Urothelium cell line (cell line): ENCODE measurements around the gene HRG.
"Not testable (repeated sequence)": the region's sequence is repeated elsewhere in the genome, so short reads cannot be mapped to it uniquely, and the experiment has no call there.

Experiments
- DNase-seq: peaks from one replicate; pipeline ENCODE4 v3.0.0; 2011; ENCODE audit warnings: low spot score, mixed read lengths
- FAIRE-seq: peaks from 2 replicates; lab custom pipeline; 2011; peaks lifted over from hg19 to GRCh38; lab: Jason Lieb, UNC

HRG gene, protein sequence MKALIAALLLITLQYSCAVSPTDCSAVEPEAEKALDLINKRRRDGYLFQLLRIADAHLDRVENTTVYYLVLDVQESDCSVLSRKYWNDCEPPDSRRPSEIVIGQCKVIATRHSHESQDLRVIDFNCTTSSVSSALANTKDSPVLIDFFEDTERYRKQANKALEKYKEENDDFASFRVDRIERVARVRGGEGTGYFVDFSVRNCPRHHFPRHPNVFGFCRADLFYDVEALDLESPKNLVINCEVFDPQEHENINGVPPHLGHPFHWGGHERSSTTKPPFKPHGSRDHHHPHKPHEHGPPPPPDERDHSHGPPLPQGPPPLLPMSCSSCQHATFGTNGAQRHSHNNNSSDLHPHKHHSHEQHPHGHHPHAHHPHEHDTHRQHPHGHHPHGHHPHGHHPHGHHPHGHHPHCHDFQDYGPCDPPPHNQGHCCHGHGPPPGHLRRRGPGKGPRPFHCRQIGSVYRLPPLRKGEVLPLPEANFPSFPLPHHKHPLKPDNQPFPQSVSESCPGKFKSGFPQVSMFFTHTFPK

DNA sequence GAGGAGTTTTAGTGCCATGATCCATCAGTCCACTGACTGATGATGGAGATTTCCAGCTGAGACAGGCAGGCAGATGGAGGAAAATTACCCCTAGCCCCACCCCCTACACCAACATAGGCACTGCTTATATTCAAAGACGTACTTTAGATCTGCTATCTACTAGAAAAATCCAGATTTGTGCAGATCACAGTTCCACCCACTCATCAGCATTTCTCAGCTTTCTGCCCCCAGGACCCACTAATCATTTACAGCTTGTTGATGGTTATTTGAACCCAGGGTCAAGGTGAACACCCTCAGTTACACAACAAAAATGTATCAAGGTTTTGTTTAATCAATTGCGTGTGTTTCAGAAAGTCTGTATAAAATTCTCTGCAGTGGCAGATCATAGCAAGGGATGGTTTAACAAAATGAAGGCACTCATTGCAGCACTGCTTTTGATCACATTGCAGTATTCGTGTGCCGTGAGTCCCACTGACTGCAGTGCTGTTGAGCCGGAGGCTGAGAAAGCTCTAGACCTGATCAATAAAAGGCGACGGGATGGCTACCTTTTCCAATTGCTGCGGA, at the start of gene HRG:
HRG (plus strand) TSS at position 390 of the 564 bp plus-strand sequence; CDS start at position 408, 18 bp downstream.
- no peak for FAIRE-seq
- no peak for DNase-seq

DNA sequence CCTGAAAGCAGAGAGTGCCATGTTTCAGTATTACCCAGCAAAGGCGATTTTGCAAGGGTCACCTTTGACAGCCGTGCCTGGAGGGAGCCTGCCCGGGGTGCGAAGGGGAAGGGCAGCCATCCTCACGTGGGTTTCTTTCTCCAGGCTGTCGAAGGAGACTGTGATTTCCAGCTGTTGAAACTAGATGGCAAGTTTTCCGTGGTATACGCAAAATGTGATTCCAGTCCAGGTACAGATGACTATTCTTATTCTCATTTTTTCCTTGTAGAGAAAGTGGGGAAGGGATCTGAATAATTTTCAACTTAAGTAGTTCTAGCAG, 49.6 kb upstream of the HRG start:
- DNase-seq: no peak
- FAIRE-seq: no peak

DNA sequence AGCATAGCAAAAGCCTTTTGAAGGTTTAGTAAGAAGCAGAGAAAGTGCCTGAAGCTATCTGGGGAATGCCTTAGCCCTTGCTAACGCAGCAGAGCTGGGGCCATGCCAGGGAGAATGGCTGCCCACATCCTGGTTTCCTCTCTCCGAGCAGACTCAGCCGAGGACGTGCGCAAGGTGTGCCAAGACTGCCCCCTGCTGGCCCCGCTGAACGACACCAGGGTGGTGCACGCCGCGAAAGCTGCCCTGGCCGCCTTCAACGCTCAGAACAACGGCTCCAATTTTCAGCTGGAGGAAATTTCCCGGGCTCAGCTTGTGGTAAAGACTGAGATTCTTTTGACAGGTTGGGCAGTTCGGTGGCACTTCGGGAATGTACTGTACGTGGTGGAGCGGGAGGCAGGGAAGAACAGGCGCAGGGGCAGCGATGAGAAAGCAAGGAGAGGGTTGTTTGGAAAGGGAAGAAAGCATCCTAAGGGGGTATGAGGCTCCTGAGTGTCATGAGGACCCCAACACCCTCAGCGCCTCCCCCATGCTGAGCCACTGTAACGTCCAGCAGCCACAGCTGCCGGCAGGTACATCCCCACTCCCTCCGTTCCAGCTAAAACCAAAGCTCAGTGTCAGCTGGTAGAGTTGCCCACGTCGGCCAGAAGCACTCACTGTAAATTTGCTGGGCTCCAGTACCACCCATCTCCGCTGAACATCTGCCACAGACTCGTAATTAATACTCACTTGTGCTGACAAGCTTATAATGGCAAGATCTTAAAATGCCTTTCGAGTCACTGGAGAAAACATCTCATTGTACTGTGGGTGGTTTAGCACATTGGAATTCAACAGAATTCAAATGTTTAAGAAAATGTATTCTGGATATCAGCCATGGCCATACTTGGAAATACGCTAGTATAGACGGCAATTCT, 48.5 kb upstream of the HRG start:
- DNase-seq (peak; percentile 95), FAIRE-seq (peak; percentile 87)

GRCh38 chr3:186618318-186618938, 47.4 kb upstream of the HRG start:
- no peak for FAIRE-seq
- DNase-seq: no peak

DNA sequence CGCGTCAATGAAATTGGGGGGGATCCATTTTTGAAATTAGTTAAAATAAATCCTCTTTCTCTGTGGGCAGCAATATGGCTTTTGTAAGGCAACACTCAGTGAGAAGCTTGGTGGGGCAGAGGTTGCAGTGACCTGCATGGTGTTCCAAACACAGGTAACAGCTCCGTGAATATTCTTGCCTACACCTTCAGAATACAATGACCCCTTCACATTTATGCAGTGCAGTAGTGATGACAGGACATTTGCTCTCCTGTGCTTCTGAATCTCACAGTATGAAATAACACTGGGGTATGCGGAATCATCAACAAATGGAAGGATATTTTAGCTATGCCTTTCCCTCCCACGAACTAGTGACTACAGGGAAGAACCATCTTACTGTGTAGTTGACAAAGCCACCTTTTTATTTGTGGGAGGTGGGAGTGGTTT, 46.0 kb upstream of the HRG start:
- no peak for FAIRE-seq
- no peak for DNase-seq

DNA sequence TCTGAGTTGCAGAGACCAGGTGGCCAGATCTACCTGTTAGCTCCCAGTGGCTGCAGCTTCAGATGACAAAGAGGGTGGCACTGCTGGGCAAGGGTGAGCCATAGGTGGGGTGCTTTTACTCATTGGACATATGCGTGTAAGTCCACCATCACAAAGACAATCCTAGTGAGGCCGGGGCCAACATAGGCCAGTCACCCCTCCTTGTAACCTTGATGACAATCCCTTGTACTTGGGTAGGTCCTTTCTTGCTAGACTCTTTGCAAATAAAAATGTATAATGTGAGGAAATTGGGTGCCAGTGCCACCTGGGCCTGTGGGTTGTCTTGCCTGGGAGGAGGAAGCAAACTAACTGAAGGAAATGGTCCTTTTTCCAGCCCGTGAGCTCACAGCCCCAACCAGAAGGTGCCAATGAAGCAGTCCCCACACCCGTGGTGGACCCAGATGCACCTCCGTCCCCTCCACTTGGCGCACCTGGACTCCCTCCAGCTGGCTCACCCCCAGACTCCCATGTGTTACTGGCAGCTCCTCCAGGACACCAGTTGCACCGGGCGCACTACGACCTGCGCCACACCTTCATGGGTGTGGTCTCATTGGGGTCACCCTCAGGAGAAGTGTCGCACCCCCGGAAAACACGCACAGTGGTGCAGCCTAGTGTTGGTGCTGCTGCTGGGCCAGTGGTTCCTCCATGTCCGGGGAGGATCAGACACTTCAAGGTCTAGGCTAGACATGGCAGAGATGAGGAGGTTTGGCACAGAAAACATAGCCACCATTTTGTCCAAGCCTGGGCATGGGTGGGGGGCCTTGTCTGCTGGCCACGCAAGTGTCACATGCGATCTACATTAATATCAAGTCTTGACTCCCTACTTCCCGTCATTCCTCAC, 45.4 kb upstream of the HRG start:
- FAIRE-seq (no peak), DNase-seq (no peak)

- FAIRE-seq (no peak), DNase-seq (no peak)
These were observed 43.7 kb upstream of the HRG start for GRCh38 chr3:186621894-186622650.

DNA sequence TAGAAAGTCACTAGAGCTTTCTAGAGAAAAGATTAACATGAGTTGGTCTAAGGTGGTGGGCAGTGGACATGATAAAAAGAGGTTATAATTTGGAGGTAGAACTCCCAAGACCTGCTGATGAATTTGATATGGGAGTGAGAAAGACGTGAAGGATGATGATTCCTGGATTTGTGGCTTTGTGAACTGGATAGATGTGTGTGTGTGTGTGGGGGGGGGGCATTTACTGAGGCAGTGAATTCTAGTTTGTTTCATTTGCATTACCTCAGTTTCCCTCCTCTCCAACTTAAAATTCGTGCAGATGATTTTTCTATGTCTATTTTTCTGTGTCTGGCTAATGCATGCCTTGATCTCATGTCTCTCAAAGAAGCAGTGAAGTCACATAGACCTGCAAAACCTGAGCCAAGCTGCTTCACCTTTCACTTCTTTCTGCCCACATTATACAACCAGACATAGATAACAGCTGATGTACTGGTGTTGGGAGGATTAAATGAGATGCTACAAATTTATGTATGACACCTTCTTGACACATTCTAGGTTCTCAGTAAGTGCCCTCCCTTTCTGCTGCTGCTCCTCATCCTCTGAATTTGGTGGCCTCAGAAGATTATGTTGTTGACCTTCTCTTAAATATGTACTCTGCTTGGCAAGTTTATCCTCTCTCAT, 43.0 kb upstream of the HRG start:
- no peak for DNase-seq
- FAIRE-seq: no peak

DNA sequence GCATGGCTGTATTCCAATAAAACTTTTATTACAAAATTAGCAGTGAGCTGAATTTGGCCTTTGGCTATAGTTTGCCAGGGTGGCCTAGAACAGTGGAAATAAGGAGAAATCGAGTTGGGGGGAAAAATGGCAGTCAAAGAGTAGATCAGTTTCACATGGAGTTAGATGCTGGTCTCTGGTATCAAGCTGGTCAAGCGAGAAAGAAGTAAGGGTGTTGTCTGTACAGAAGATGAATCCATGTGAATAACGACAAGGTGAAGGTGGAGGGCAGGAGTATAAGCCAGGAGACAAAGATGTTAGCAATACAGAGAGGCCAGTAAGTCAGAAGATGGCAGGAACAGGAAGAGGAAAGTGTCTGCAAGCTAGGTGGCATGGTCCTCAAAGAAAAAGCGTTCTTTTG, 41.2 kb upstream of the HRG start:
- DNase-seq (no peak), FAIRE-seq (no peak)

GRCh38 chr3:186625600-186626042, 40.2 kb upstream of the HRG start:
- DNase-seq (no peak), FAIRE-seq (no peak)

DNA sequence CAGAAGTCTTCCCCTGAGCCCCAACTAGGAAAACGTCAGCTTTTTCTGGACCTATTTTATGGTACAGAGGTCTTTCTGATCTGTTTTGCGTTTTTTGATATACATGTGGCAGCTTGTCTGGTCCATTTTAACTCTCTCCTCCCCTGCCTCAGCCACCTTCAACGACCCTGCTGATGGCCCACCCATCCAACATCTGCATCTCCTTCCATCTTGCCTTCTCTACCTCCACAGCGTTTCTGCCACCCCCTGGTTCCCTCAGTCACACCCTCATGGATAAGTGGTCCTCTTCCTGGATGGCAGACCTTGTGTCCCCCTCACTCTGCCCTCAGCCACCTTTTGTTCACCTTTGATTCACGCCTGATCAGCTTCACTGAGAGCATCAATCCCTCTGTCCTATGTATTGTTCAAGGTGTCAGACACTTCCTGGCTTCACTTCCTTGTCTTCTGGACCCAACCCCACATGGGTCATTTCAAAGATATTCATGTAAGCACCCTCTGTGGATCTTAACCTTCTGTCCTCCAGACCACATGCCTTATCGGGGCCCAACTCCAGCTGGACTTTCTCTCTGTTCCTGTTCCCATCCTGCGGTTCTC, 39.5 kb upstream of the HRG start:
- FAIRE-seq: no peak
- no peak for DNase-seq

DNA sequence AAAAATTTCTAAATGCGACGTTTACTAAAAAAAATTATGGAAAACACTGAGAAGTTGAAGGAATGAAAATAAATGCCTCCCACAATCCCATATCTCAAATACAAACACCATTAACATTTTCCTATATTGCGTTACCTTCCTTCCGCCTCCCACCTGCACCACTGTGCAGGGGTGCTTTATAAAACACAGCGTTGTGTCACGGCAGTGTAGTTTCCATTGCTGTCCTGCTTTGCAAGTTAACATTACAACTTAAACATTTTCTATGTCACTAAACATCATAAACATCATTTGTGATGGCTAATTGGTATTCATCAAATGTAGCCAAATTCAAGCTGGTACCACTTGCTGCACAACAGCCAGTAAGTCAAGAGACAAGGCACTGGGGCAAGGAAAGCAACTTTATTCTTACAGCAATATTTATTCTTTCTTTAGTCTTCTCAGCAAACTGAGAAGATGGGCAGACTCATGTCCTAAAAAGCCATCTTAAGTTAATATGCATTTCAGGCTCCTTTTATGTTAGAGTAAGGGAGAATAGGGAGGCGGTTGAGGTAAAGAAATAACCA, 37.9 kb upstream of the HRG start:
- FAIRE-seq: no peak
- no peak for DNase-seq

DNA sequence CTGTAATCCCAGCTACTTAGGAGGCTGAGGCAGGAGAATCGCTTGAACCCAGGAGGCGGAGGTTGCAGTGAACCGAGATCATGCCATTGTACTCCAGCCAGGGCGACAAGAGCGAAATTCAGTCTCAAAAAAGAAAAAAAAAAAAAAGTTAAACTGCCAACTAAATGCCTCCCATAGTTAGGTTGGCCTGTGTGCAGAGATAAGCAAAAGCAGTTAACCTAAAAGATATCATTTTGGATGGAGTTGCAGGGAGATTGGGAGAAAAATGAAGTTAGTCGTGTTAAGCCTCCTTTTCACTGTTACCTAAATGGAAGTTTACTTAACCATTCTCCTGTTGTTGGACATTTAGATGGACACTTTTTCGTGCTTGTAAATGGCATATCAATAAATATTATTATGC, 37.1 kb upstream of the HRG start:
- no peak for FAIRE-seq

GRCh38 chr3:186630950-186631641, 34.7 kb upstream of the HRG start:
- DNase-seq: no peak
- no peak for FAIRE-seq

More for the DNA sequence above, 37.1 kb upstream of the HRG start:
- no peak for DNase-seq

DNA sequence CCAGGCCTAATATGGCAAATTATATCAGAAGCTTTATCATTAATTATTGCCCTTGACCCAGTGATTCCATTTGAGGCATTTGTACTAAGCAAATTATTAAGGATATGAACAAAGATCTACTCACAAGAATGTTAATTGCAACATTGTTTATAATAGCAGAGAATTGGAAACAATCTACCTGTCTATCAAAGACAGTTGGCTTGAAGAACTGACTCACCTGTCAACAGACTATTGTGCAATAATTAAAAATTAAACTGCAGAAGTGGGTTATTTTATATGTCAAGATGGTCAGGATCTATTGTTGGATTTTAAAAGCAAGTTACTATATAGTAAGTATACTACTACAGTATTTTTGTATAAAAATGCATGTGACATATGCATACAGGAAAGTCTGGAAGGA, 32.3 kb upstream of the HRG start:
- FAIRE-seq: no peak
- no peak for DNase-seq

DNA sequence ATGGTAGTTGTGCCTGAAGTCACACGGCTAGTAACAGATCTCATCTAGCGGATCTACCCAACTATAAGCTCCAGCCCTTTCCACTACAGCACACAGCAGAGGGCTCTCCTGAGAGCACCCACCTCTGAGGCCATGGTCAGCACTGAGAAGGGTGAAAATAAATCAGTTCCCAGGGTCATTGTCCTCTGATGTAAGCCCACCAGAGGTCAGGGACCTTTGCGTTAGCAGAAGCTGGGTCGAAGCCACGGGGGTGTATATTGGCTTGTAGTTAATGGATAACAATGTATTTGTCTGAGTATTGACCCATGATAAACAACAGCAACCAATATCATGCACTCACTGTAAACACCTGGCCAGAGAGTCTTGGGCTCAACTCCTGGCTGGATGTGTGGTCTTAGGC, 31.6 kb upstream of the HRG start:
- DNase-seq, FAIRE-seq: not testable (repeated sequence)

GRCh38 chr3:186635532-186635931, 30.3 kb upstream of the HRG start:
- FAIRE-seq (no peak), DNase-seq (no peak)
